Fibroblast of villous mesenchyme (primary cell): ENCODE data around the gene RELB. TPM values are rescaled to one million over a fixed set of nuclear protein-coding genes. Genes with fewer than 3 reads are reported as not detected.
"Not testable (repeated sequence)": the region's sequence is repeated elsewhere in the genome, so short reads cannot be mapped to it uniquely, and the experiment has no call there.

Source experiments
- DNase-seq: peaks from one replicate; pipeline ENCODE4 v3.0.0-alpha.2; 2010; ENCODE audit warnings: low read depth
- H3K4me3 ChIP-seq: 2 replicates; pipeline ENCODE4 v1.5.1; 2011; ENCODE audit warnings: low read depth, mild to moderate bottlenecking, low read length
- total RNA-seq: library from RNA; depleted of rRNA; stranded (reverse); fragments of >200 nt; gene quantifications from 2 replicates; pipeline ENCODE4 v1.2.3, GENCODE V29; 2012
- TF ChIP-seq, protein P1 (sequence below): IDR thresholded peaks from 2 replicates; pipeline ENCODE4 v1.5.1; 2012; ENCODE audit warnings: low read depth, mild to moderate bottlenecking, low read length; ENCODE audit not compliant: insufficient read depth

The RELB gene
- total RNA-seq, 1 donor = 13.8 TPM

- TF ChIP-seq, protein P1, sequence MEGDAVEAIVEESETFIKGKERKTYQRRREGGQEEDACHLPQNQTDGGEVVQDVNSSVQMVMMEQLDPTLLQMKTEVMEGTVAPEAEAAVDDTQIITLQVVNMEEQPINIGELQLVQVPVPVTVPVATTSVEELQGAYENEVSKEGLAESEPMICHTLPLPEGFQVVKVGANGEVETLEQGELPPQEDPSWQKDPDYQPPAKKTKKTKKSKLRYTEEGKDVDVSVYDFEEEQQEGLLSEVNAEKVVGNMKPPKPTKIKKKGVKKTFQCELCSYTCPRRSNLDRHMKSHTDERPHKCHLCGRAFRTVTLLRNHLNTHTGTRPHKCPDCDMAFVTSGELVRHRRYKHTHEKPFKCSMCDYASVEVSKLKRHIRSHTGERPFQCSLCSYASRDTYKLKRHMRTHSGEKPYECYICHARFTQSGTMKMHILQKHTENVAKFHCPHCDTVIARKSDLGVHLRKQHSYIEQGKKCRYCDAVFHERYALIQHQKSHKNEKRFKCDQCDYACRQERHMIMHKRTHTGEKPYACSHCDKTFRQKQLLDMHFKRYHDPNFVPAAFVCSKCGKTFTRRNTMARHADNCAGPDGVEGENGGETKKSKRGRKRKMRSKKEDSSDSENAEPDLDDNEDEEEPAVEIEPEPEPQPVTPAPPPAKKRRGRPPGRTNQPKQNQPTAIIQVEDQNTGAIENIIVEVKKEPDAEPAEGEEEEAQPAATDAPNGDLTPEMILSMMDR = no peak
- H3K4me3 ChIP-seq = no peak overlapping the region
- no peak for DNase-seq
Measured at GRCh38 chr19:44993526-44993925, 7.7 kb upstream of the RELB start.

DNA sequence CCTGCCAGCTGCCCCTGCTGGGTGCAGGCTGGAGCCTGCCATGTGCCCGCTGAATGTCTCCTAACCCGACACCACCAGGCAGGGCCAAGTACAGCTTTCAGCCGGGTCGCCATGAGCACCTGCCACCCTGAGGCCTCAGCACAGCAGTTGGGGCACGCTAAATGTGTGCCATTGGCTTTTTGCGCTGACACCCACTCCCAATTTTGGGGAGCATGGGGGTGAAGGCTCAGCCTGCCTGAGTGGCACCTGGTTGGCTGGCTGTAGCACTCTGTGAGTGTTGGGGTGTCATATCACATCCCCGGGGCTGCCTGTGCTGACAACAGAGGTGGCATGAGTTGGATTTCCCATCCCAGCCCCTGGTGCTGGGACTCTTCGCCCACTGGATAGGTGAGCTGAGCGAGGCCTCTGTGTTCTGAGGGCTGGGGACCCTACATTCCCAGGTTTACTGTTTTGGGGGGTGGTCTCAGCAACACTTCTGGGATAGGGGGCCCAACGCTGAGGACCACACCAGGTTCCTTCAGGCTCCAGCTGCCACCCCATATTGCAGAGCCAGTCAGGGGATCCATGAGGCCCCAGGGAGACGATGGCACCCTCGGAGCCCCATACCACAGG lies 7.2 kb upstream of the RELB start:
- TF ChIP-seq, protein P1 = no peak
- H3K4me3 ChIP-seq = no peak overlapping the region
- no peak for DNase-seq

DNA sequence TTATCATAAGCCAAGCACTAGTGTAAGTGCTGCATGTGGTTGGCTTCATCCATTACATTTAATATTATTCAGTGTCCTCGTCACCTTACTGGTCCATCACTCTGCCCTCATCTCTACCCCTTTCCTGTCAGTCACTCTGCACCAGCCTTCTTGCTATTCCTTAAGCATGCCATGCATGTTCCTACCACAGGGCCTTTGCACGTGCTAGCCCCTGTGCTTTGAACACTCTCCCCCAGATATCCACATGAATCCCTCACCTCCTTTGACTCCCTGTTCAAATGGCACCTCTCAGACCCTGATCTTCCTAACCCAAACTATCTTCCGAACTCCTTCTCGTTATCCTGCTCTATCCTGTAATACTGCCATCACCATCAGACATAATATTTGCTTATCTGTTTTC lies 3.2 kb upstream of the RELB start:
- no peak for DNase-seq
- TF ChIP-seq, protein P1 = no peak
- H3K4me3 ChIP-seq = no peak overlapping the region

DNA sequence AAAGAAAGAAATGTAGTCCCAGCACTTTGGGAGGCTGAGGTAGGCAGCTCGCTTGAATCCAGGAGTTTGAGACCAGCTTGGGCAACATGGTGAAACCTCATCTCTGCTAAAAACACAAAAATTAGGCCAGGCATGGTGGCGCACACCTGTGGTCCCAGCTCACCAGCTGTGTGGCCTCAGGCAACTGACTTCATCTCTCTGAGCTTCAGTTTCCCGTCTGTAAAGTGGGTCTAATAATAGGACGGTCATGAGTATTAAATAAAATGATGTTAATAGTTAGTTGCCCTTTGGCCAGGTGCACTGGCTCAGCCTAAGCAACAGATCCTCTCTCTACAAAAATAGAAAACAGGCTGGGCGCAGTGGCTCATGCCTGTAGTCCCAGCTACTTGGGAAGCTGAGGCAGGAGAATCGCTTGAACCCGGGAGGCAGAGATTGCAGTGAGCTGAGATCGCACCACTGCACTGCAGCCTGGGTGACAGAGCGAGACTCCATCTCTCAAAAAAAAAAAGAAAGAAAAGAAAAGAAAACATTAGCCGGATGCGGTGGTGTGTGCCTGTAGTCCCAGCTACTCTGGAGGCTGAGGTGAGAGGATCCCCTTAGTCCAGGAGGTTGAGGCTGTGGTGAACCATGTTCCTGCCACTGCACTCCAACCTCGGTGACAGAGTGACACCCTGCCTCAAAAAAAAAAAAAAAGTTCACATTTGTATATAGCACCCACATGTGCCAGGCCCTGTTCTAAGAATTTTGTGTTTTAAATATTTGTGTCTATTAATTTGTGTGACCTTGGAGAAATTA lies 1.9 kb upstream of the RELB start:
- H3K4me3 ChIP-seq, DNase-seq: not testable (repeated sequence)

DNA sequence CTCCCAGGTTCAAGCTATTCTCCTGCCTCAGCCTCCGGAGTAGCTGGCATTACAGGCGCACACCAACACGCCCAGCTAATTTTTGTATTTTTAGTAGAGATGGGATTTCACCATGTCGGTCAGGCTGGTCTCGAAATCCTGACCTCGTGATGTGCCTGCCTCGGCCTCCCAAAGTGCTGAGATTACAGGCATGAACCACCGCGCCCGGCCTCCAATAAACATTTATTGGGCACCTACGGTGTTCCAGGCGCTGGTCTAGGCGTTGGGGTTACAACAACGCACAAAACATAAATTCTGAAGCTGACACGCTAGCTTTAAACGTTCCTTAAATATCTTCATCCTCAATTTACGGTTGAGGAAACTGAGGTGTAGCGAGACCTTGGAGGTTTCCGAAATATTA lies 599 bp upstream of the RELB start:
- DNase-seq = not testable (repeated sequence)
- H3K4me3 ChIP-seq = peak overlapping the region; percentile 57

DNA sequence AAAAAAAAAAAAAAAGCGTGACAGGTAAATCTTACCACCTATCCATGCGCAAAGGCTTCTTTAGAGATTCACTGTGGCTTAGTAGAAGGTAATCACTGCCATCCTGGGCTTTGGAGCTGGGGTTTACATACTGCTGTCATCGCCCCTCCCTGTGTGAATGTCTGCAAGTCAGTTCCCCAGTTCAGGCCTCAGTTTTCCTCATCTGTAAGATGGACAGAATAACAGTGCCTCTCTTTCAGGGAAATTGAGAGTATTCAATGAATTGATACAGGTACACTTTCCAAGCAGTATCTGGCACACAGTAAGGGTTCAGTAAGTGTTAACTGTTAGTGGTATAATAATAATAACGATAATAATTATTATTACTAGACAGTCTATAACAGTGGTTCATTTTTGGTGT lies 2.2 kb downstream of the RELB start:
- no peak for DNase-seq
- TF ChIP-seq, protein P1 = no peak
- no peak overlapping the region for H3K4me3 ChIP-seq

- DNase-seq = no peak
- TF ChIP-seq, protein P1 = no peak
- H3K4me3 ChIP-seq = no peak overlapping the region
Measured at GRCh38 chr19:45005787-45006186, 4.5 kb downstream of the RELB start.

DNA sequence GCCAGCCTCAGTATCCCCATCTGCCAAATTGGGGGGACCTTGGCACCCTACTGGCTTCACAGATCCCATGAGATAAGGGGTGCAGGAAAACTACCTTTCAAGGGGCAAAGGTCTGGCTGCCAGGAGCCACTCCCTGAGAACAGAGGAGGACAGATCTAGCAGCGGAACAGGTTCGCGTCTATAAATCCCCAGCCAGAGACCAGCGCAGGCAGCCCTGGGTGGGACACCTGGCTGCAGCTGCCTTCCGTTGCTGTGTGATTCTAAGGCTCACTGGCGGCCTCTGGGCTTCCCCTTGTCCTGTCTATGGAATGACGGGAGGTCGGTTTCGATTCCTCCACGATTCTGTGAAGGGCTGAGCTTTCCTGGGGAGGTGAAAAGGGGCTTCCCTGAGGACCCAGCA lies 7.3 kb downstream of the RELB start:
- no peak overlapping the region for H3K4me3 ChIP-seq
- TF ChIP-seq, protein P1 = no peak
- DNase-seq = no peak
